ENCODE results near the gene NFS1.
"Not testable (repeated sequence)": the region's sequence is repeated elsewhere in the genome, so short reads cannot be mapped to it uniquely, and the experiment has no call there.

The NFS1 gene

GRCh38 chr20:35699127-35699956, at the start of gene NFS1, which contains the start of gene ROMO1:
TSS of gene NFS1 (minus strand) at chr20:35699352. CDS start at chr20:35699288, 64 bp downstream.
TSS of gene ROMO1 (plus strand) at chr20:35699405. CDS start at chr20:35699633, 228 bp downstream.
- DNase-seq (ENCODE audit: low read depth) = peak; percentile 93

- not testable (repeated sequence) for DNase-seq (ENCODE audit: low read depth)
Observed at GRCh38 chr20:35744492-35744841, 45.3 kb upstream of the NFS1 start.

DNA sequence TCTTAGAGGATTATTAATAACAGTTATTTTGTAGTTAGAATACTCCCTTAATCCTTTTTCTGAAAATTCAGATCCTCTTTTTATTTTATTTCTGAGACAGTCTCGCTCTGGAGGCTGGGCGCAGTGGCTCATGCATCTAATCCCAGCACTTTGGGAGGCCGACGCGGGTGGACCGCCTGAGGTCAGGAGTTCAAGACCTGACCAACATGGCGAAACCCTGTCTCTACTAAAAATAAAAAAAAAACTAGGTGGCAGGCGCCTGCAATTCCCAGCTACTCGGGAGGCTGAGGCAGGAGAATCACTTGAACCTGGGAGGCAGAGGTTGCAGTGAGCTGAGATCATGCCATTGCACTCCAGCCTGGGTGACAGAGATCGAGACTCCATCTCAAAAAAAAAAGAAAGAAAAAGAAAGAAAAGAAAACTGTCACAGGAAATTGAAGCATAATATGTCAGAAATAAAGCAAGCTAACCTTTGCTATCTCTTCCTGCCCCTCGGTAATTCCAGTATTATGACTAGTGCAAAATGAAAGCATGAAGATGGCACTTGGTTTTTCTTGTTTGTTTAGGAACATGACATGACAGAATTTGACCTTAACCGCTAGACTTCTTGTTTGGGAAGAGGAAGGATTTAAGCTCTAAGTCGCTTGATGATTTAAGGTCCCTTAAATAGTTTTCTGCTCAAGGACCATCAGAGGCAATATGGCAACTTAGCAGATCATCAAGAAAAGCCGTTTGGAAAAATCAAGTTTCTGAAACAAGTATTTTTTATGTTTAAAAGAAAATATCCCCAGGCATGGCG, 44.7 kb upstream of the NFS1 start:
- DNase-seq (ENCODE audit: low read depth) = no peak

GRCh38 chr20:35742741-35743523, 43.8 kb upstream of the NFS1 start:
- DNase-seq (ENCODE audit: low read depth) = peak; percentile 50

GRCh38 chr20:35741892-35742740, 43.0 kb upstream of the NFS1 start, which contains the start of gene RBM39:
TSS of gene RBM39 (minus strand) at chr20:35742260. CDS start at chr20:35740874, 1,386 bp downstream.
- DNase-seq (ENCODE audit: low read depth) = peak; percentile 100

GRCh38 chr20:35739294-35740163, 40.4 kb upstream of the NFS1 start:
- peak; percentile 80 for DNase-seq (ENCODE audit: low read depth)

GRCh38 chr20:35738410-35739179, 39.4 kb upstream of the NFS1 start:
- DNase-seq (ENCODE audit: low read depth) = no peak

GRCh38 chr20:35737865-35738333, 38.7 kb upstream of the NFS1 start:
- no peak for DNase-seq (ENCODE audit: low read depth)

DNA sequence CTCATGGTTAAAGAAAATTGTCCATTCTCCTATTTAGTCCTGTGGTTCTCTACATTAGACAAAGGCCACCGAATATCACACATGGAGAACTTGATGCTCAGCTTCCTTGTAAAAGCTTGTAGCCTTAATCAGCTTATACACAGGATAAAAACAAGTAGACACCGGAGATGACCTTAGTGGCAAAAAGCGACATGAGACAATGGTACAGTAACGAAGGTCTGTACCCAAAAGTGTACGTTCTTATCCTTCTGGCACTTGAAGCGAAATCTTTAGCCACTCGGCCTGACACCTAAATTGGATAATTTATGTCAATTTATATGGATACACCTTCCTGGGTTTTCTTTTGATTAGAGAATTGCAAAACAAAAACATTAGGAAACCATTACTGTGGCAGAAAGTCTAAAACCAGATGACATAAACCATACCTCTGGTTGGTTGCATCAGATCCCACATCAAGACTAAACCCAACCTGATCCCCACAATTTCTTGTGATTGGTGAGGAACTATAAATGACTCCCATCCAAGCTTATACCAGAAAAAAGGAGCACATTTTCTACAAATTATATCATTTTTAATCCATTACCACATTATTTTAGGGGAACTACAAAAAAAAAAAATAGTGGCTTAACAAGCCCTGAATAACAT, 36.8 kb upstream of the NFS1 start:
- no peak for DNase-seq (ENCODE audit: low read depth)

DNA sequence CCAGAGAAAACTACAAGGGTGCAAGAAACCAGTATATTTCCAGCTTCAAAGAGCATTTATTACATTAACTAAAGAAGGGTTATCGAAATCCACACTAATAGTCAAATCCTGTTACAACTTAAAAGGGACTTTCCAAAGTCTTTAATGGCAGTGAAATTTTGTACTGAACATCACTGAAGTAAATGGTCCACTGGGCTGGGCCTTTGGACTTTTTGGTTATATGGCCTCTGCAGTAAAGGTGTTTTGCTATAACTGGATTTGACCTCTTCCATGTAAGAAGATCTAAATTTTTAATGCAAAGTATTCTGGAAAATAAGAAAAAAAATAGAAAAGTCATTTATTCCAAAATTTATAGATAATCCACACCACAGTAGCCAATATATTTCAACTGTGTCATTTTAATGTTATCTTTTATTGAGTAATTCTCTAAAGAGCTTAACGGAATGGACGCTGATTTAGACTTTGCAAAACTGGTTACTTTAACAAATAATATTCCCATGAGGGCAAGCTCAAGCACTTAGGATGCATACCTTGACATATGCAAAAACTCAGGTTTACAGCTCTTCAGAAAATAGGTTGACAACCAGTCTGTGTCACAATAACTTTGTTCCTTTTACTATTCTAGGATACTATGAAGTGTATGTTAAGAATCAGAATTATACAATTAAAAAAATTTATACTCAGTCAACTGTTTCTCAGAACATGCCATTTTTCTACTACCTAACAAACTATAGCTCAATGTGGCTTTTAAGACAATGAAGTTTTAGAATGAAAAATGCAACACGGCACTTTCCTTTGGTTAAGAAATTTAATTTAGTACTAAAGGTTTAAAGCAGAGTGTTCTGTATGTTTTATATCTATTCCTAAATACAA, 35.9 kb upstream of the NFS1 start:
- DNase-seq (ENCODE audit: low read depth) = peak; percentile 3

- DNase-seq (ENCODE audit: low read depth) = no peak
Observed at GRCh38 chr20:35734374-35734773, 35.2 kb upstream of the NFS1 start.

DNA sequence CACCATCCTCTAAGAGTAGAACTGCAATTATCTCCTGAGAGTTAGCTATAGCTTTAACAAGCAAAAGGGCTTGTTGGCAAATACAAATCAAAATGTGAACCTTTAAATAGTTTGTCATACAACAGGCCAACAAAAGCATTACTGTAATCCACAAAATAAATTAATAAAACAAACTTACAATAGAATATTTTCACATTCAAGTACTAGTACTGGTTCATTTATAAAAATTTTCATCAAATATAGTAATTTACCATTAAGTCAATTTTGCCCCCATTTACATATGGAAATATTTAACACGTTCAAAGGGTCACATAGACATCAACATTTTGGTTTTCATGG, 33.5 kb upstream of the NFS1 start:
- DNase-seq (ENCODE audit: low read depth) = no peak

GRCh38 chr20:35731862-35732643, 32.9 kb upstream of the NFS1 start:
- DNase-seq (ENCODE audit: low read depth) = no peak

DNA sequence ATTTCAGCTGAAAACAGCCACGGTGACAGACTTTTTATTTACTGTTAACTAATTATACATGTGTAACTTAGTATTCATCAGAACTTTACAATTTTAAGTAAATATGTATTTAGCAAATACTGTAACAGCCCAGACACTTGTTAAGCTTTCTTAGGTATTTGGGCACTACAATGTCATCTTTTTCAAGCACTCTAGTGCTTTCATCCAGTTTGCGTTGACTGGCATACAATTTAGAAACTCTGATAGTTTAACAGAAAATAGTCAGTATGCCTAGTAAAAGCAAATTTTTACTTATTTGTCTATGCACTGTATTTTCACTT, 32.3 kb upstream of the NFS1 start:
- DNase-seq (ENCODE audit: low read depth) = no peak

GRCh38 chr20:35730583-35731468, 31.7 kb upstream of the NFS1 start:
- no peak for DNase-seq (ENCODE audit: low read depth)
